ENCODE data around the gene LGALS8. TPM values are rescaled to one million over a fixed set of nuclear protein-coding genes. Genes with fewer than 3 reads are reported as not detected.
A peak's percentile ranks its signal among the peaks of the same experiment; 100 is the strongest.
"Not testable (repeated sequence)": the region's sequence is repeated elsewhere in the genome, so short reads cannot be mapped to it uniquely, and the experiment has no call there.

The LGALS8 gene
- 10 to 100 TPM; 74.0 to 81.1 TPM for total RNA-seq

GRCh38 chr1:236523704-236524141 lies at the start of gene LGALS8:
LGALS8 (plus strand) TSS chr1:236523982; CDS start chr1:236526071, 2,089 bp downstream.
- ATAC-seq (peak; percentile 80), DNase-seq (peak; percentile 92)
- Mint-ChIP-seq H3K4me1 (peaks cover 24% of the 10 kb centered on the region), H3K27me3 (peaks cover 11% of the 10 kb centered on the region), H3K4me3 (peak within 1 kb of the TSS; percentile 93), H3K27ac (peak within 1 kb of the TSS; percentile 99), H3K36me3 (peaks cover 27% of the 10 kb centered on the region), H3K9me3 (ENCODE audit: low read depth) (no peaks in the 10 kb centered on the region)
- CTCF ChIA-PET: no interaction called here

GRCh38 chr1:236476019-236476418 lies 47.8 kb upstream of the LGALS8 start:
- H3K36me3 Mint-ChIP-seq: no peaks in the 10 kb centered on the region
- ATAC-seq (no peak), DNase-seq (no peak)
- H3K27me3 Mint-ChIP-seq: peaks cover 9% of the 10 kb centered on the region
- H3K9me3 Mint-ChIP-seq (ENCODE audit: low read depth): no peaks in the 10 kb centered on the region
- H3K4me3 Mint-ChIP-seq: no peak overlapping the region
- no peaks in the 10 kb centered on the region for H3K4me1 Mint-ChIP-seq
- CTCF ChIA-PET: no interaction called here
- H3K27ac Mint-ChIP-seq: no peak overlapping the region

- H3K9me3 Mint-ChIP-seq (ENCODE audit: low read depth): no peaks in the 10 kb centered on the region
- H3K4me3 Mint-ChIP-seq: no peak overlapping the region
- no peaks in the 10 kb centered on the region for H3K36me3 Mint-ChIP-seq
- peaks cover 3% of the 10 kb centered on the region for H3K27me3 Mint-ChIP-seq
- H3K27ac Mint-ChIP-seq: no peak overlapping the region
- DNase-seq (no peak), ATAC-seq (no peak)
- CTCF ChIA-PET: no interaction called here
- H3K4me1 Mint-ChIP-seq: no peaks in the 10 kb centered on the region
Measured at GRCh38 chr1:236480758-236481436, 42.9 kb upstream of the LGALS8 start.

- ATAC-seq (no peak), DNase-seq (no peak)
- no peaks in the 10 kb centered on the region for H3K36me3 Mint-ChIP-seq
- H3K4me1 Mint-ChIP-seq: peaks cover 3% of the 10 kb centered on the region
- H3K27ac Mint-ChIP-seq: no peak overlapping the region
- peaks cover 4% of the 10 kb centered on the region for H3K27me3 Mint-ChIP-seq
- H3K4me3 Mint-ChIP-seq: no peak overlapping the region
- H3K9me3 Mint-ChIP-seq (ENCODE audit: low read depth): no peaks in the 10 kb centered on the region
- CTCF ChIA-PET: no interaction called here
Measured at GRCh38 chr1:236484310-236484971, 39.3 kb upstream of the LGALS8 start.

- Mint-ChIP-seq H3K36me3 (no peaks in the 10 kb centered on the region), H3K27ac (no peak overlapping the region), H3K4me3 (no peak overlapping the region), H3K4me1 (peaks cover 9% of the 10 kb centered on the region), H3K9me3 (ENCODE audit: low read depth) (no peaks in the 10 kb centered on the region), H3K27me3 (peaks cover 17% of the 10 kb centered on the region)
- DNase-seq (no peak), ATAC-seq (no peak)
- CTCF ChIA-PET: interaction anchor here (0.9 kb wide), 1 partner anchor 375 kb away, joined by 4 read pairs; no protein-coding TSS in a partner anchor
Measured at GRCh38 chr1:236486356-236487002, 37.3 kb upstream of the LGALS8 start.

GRCh38 chr1:236489161-236489560 lies 34.6 kb upstream of the LGALS8 start:
- ATAC-seq; DNase-seq; H3K36me3 Mint-ChIP-seq; H3K9me3 Mint-ChIP-seq (ENCODE audit: low read depth); H3K27ac Mint-ChIP-seq; H3K4me3 Mint-ChIP-seq: not testable (repeated sequence)
- Mint-ChIP-seq H3K4me1 (peaks cover 13% of the 10 kb centered on the region), H3K27me3 (peaks cover 25% of the 10 kb centered on the region)
- CTCF ChIA-PET: interaction anchor here (0.7 to 1.6 kb wide), 3 partner anchors 14 to 390 kb away, joined by 3 read pairs; no protein-coding TSS in a partner anchor

- CTCF ChIA-PET: interaction anchor here (0.7 to 2.3 kb wide), 7 partner anchors 13 to 391 kb away, joined by 3 to 6 read pairs (median 4); no protein-coding TSS in a partner anchor
- peaks cover 25% of the 10 kb centered on the region for H3K27me3 Mint-ChIP-seq
- no peaks in the 10 kb centered on the region for H3K9me3 Mint-ChIP-seq (ENCODE audit: low read depth)
- DNase-seq (no peak), ATAC-seq (no peak)
- H3K27ac Mint-ChIP-seq: no peak overlapping the region
- no peaks in the 10 kb centered on the region for H3K36me3 Mint-ChIP-seq
- no peak overlapping the region for H3K4me3 Mint-ChIP-seq
- H3K4me1 Mint-ChIP-seq: peaks cover 13% of the 10 kb centered on the region
Measured at GRCh38 chr1:236489710-236490377, 33.9 kb upstream of the LGALS8 start.

GRCh38 chr1:236491469-236492136 lies 32.2 kb upstream of the LGALS8 start:
- Mint-ChIP-seq H3K4me1 (peaks cover 13% of the 10 kb centered on the region), H3K4me3 (no peak overlapping the region), H3K36me3 (no peaks in the 10 kb centered on the region), H3K9me3 (ENCODE audit: low read depth) (no peaks in the 10 kb centered on the region), H3K27ac (no peak overlapping the region), H3K27me3 (peaks cover 28% of the 10 kb centered on the region)
- DNase-seq (no peak), ATAC-seq (no peak)
- CTCF ChIA-PET: interaction anchor here (0.7 to 2.3 kb wide), 5 partner anchors 12 to 386 kb away, joined by 3 to 6 read pairs (median 5); partner anchors contain the start of gene EDARADD

GRCh38 chr1:236492378-236492777 lies 31.4 kb upstream of the LGALS8 start:
- Mint-ChIP-seq H3K27ac (no peak overlapping the region), H3K4me1 (peaks cover 13% of the 10 kb centered on the region), H3K4me3 (no peak overlapping the region), H3K9me3 (ENCODE audit: low read depth) (no peaks in the 10 kb centered on the region), H3K36me3 (no peaks in the 10 kb centered on the region), H3K27me3 (peaks cover 23% of the 10 kb centered on the region)
- no peak for DNase-seq
- CTCF ChIA-PET: interaction anchor here (0.7 to 2.3 kb wide), 5 partner anchors 12 to 386 kb away, joined by 3 to 5 read pairs (median 4); partner anchors contain the start of gene EDARADD
- ATAC-seq: no peak

- Mint-ChIP-seq H3K27me3 (peaks cover 23% of the 10 kb centered on the region), H3K4me3 (no peak overlapping the region), H3K36me3 (no peaks in the 10 kb centered on the region), H3K9me3 (ENCODE audit: low read depth) (no peaks in the 10 kb centered on the region), H3K4me1 (peaks cover 11% of the 10 kb centered on the region), H3K27ac (no peak overlapping the region)
- DNase-seq: no peak
- ATAC-seq: no peak
- CTCF ChIA-PET: no interaction called here
Measured at GRCh38 chr1:236494082-236494481, 29.7 kb upstream of the LGALS8 start.

- DNase-seq: no peak
- H3K4me1 Mint-ChIP-seq: peaks cover 11% of the 10 kb centered on the region
- no peak overlapping the region for H3K4me3 Mint-ChIP-seq
- no peak for ATAC-seq
- H3K36me3 Mint-ChIP-seq: no peaks in the 10 kb centered on the region
- H3K27me3 Mint-ChIP-seq: peaks cover 20% of the 10 kb centered on the region
- H3K27ac Mint-ChIP-seq: no peak overlapping the region
- CTCF ChIA-PET: no interaction called here
- no peaks in the 10 kb centered on the region for H3K9me3 Mint-ChIP-seq (ENCODE audit: low read depth)
Measured at GRCh38 chr1:236494586-236495466, 29.0 kb upstream of the LGALS8 start.

Measured in activated CD8-positive, alpha-beta memory T cell treated with anti-CD3 and anti-CD28 coated beads, Interleukin-2, amount 10 ng/mL, durations not matched to agents 7 days and 5 days (primary cell).